ENCODE measurements around the gene PNMA1. TPM values are rescaled to one million over a fixed set of nuclear protein-coding genes. Genes with fewer than 3 reads are reported as not detected.
A peak's percentile ranks its signal among the peaks of the same experiment; 100 is the strongest.

Gene PNMA1
- total RNA-seq, 1 donor from 2014 or later: 23.6 TPM

DNA sequence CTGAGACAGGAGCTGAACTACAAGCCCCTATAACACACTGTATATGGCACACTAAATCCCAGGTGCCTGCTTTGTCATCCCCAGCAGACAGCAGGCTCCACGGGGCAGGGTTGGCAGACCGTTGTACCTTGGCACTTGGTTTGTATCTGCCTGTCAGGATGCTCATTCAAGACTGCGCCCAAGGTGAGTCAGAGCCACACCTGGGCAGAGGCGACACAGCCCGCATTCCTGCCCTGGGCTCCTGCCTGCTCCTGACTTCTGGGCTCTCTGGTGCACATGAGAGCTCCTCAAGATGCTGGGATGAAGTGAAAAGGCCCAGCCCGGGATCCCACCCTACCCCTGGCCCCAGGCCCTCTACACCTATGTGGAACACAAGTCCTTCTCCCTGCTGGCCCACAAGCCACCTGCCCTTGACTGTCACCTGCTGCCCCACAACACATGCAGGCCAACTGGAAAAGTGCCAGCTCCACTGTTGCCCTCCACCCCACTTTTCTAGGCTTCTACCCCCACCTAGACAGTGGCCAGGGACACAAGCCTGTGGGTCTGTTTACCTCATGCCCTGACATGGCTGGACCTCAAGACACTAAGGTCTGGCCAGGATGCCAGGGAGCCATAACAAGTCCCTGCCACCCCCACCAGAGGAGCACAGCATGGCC lies 30.8 kb upstream of the PNMA1 start:
- TF ChIP-seq, protein P1, sequence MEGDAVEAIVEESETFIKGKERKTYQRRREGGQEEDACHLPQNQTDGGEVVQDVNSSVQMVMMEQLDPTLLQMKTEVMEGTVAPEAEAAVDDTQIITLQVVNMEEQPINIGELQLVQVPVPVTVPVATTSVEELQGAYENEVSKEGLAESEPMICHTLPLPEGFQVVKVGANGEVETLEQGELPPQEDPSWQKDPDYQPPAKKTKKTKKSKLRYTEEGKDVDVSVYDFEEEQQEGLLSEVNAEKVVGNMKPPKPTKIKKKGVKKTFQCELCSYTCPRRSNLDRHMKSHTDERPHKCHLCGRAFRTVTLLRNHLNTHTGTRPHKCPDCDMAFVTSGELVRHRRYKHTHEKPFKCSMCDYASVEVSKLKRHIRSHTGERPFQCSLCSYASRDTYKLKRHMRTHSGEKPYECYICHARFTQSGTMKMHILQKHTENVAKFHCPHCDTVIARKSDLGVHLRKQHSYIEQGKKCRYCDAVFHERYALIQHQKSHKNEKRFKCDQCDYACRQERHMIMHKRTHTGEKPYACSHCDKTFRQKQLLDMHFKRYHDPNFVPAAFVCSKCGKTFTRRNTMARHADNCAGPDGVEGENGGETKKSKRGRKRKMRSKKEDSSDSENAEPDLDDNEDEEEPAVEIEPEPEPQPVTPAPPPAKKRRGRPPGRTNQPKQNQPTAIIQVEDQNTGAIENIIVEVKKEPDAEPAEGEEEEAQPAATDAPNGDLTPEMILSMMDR (conservative IDR thresholded peaks at IDR 0.05; ENCODE audit: low read depth, low read length): no peak
- no peak for DNase-seq (ENCODE audit: low read depth)
- no peak overlapping the region for H3K4me3 ChIP-seq (ENCODE audit: low read depth, low read length)

DNA sequence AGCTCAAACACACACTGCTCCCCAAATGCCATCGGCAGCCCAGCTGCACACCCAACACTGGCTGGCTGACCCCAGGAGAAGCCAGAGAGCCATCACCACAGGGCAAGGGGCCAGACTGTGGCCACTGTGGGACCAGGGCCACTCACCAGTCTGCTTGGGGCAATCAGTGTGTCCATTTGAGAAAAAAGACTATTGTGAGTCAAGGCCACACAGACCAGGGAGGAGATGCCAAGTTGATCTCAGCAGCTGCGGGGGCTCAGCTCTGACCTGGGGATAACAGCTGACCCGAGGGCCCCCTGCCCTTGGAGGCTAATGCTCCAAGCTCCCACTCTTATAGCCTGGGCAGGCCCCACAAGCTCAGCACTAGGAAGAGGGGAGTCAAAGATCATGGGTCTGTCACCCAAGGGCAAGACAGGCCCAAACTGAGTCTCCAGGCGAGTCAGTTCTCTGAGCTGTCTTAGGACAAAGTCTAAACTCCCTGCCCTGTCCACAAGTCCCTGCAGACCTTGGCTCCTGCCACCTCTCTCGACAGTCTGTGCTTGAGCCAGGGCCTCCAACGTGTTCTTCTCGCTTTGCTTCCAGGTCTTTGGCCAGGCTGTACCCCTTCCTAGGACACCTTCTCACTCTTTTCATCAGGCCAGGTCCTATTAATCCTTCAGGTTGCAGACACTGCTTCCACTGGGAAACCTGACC lies 30.1 kb upstream of the PNMA1 start:
- TF ChIP-seq, protein P1 (conservative IDR thresholded peaks at IDR 0.05; ENCODE audit: low read depth, low read length): no peak
- no peak overlapping the region for H3K4me3 ChIP-seq (ENCODE audit: low read depth, low read length)
- no peak for DNase-seq (ENCODE audit: low read depth)

DNA sequence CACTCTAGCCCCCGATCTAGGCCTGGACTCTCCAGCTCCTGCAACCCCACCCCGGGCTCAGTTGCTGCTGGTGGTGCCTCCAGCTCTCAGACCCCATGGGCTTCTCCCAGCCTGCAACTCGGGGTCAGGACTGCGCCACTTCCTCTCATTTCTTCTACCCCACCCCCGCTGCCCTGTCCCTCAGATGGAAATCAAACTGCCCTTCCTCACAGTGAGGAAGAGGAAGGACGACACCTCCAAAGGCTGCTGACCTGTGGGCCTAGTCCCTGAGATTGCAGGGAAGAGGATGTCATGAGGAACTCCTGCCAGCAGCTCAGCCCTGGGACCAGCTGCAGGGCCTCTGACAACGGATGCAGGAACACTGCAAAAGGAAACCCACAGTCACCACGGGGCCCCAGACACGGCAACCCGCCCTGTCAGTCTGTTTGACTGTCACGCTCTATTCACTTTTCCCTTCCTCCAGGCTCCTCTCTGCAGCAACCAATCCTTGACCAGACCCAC lies 29.3 kb upstream of the PNMA1 start:
- TF ChIP-seq, protein P1 (conservative IDR thresholded peaks at IDR 0.05; ENCODE audit: low read depth, low read length): no peak
- H3K4me3 ChIP-seq (ENCODE audit: low read depth, low read length): no peak overlapping the region
- DNase-seq (ENCODE audit: low read depth): no peak

DNA sequence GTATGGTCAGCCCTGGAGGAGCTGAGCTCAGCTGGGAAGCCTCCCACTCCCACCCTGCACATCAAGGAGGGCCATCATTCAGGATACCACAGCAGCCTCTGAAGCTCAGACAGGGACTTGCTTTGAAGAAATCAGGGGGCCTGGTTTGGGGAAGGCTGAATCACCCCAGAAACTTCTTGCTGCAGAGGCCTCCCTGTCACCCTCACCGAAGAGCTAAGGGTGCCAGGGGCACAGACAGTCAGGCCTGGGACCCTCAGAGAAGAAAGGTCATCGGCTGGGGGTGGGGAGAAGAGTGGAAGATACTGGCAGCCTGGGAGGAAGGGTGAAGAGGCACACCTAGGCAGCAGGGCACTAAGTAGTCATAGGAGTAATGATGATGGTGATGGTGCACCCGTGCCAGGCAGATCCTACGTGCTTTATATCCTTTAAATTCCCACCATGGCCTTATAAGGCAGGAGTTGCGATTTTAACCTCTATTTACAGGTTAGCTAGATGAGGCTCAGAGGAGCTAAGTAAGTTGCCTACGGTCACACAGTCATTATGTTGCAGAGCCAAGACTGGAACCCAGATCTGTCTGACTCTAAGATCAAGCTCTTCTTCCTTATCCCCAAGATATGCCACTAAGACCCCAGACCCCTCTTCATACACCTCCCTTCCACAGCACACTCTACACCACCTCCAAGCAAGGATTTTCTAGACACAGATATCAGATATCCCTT lies 28.5 kb upstream of the PNMA1 start:
- TF ChIP-seq, protein P1 (conservative IDR thresholded peaks at IDR 0.05; ENCODE audit: low read depth, low read length): no peak
- no peak overlapping the region for H3K4me3 ChIP-seq (ENCODE audit: low read depth, low read length)
- no peak for DNase-seq (ENCODE audit: low read depth)

DNA sequence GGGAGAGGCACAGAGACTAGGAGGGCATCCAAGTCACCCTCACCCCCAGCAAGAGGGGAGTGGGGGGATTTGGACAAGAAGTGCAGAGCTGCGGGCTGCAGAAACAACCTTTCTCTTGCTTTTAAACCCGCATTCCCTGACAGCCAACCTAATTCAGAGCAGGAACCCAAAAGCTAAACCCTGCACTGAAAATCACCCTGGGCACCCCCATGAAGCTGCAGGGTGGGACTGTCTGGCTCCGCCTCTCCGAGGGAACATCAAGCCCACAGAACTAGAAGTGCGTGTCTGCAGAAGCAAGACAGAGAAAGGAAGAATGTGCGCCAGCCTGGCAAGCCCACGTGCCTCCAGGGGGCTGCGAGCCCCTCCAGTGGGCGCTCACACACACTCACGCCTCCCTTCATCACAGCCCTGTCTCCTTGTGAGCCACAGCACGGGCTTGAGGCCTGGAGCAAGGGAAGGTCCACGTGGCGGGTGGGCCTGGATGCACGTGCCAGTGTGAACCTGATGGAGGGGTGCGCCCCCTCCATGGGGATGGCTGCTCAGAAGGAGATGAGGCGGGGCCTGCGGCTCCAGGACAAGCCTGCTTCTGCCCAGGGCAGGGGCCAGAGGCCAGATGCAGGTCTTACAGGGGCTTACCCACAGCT lies 27.8 kb upstream of the PNMA1 start:
- TF ChIP-seq, protein P1 (conservative IDR thresholded peaks at IDR 0.05; ENCODE audit: low read depth, low read length): peak; percentile 2

DNA sequence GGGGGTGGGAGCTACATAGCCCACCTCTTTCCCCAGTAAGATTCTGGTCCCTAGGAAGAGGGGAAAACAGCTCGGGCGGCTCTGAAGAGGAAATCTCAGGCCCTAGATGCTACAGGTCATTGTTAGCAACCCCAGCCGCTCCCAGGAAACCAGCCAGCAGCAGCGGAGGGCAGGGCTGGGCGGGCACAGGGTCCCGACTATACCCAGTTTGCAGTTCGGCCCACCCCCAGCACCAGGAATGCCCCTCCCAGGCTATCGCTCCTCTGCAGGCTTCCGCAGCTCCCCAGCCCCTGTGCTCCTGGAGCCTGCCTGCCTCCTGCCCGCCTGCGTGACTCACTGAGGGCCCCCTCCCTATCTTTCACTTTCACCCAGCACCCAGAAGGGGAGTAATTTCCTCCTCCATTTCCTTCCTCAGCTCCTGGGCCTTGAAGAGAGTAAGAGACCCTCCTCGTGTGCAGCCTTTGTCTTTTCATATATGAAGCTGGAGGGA lies 27.2 kb upstream of the PNMA1 start:
- TF ChIP-seq, protein P1 (conservative IDR thresholded peaks at IDR 0.05; ENCODE audit: low read depth, low read length): no peak
- no peak for DNase-seq (ENCODE audit: low read depth)
- peak overlapping the region; percentile 37 for H3K4me3 ChIP-seq (ENCODE audit: low read depth, low read length)

More for the DNA sequence above, 27.8 kb upstream of the PNMA1 start:
- no peak for DNase-seq (ENCODE audit: low read depth)
- H3K4me3 ChIP-seq (ENCODE audit: low read depth, low read length): peak overlapping the region; percentile 37
